ENCODE data around the gene SLC35A1.

Gene SLC35A1

DNA sequence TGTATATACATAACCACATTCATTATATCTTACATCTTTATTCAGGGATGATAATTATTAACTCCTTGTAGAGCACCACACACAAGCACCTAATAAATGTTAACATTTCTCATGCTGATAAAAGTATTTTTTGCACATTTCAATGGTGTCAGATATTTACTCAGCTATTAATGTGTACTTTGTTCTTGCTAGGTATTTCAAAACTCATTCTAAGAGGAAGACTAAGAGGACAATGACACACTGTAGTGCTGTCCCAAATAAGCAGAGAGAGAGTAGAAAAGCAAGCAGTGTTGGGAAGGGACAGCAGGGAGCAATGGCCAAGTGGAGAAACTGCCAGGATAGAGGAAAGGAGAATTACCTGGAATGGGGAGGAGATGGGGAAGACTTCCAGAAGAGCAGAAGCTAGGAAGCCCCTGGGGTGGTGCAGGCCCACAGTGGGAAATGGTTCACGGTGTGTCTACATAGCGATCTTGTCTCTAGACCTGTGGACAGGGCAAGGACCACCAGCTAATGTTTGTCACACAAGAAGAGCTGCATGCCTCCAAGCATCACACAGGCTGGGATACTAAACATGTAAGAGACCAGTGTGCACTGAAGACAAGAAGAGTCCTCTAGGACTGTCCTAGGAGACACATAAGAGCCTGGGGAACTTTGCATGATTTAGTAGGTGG, 61.7 kb downstream of the SLC35A1 start:
- no peak for DNase-seq

DNA sequence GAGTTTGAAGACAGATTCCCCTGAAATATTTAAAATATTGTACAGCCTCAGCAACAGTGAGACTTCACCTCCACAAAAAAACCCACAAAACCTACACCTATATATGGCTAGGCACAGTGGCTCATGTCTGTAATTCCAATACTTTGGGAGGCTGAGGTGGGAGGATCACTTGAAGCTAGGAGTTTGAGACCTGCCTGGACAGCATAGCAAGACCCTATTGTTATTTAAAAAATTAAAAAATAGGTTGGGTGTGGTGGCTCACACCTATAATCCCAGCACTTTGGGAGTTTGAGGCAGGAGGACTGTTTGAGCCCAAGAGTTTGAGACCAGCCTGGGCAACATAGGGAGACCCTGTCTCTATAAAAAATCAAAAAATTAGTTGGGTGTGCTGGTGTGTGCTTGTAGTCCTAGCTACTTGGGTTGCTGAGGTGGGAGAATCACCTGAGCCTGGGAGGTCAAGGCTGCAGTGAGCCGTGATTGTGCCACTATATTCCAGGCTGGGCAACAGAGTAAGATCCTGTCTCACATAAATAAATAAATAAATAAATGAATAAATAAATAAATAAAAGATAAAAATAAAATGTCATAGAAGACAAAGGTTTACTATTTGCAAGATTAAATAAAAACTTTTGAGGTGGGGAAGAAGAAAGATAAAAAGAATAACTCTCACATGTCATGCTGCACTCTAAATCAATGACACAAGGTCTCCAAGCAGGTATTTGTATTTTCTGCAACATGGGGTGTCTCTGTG, 65.9 kb downstream of the SLC35A1 start:
- no peak for DNase-seq

DNA sequence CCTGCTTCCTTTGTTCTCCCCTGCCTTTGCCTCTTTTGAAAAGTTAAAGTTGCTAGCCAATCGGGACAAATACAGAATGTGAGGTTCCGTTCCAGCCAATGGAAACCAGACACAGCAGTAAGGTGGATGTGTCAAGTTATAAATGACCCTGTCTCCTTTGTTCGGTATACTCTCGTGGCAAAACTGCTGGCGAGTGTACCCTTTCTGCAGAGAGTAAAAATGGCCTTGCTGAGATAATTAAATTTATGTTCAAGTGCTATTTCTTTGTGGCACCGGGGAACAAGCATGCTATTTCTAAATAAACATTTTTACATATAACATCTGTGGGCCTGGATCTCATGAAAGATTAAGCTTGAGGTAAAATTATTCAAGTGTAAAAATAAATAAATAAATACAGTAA, 66.8 kb downstream of the SLC35A1 start:
- no peak for DNase-seq

DNA sequence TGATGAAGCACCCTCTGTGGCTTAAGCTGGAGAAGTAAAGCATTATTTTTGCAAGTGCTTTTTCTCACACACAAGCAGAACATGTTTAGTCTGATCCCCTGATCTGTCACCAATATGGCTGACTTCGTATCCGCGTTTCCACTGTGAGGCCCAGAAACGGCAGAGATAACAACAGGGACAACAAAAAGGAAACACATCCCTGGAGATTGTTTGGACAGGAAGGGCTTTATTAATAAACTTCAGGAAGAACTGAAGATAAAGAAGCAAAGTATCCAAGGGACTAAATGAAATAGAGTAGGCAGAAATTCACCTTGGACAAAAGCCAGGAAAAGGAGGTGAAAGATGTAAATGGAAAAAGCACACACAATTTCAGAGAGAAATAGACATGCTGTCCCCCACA, 67.8 kb downstream of the SLC35A1 start:
- no peak for DNase-seq

DNA sequence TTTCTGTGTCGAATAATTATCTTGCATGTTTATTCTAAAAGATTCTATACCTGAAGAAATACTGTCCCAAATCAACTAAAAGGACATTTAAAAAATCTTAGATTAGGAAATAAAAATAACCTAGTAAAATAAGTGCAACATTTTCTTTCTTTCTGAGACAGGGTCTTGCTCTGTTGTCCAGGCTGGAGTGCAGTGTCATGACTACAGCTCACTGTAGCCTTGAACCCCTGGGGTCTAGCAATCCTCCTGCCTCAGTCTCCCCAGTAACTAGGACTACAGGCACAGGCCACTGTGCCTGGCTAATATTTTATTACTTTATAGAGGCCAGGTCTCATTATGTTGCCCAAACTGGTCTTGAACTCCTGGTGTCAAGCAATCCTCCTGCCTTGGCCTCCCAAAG, 68.3 kb downstream of the SLC35A1 start:
- DNase-seq, result no peak

DNA sequence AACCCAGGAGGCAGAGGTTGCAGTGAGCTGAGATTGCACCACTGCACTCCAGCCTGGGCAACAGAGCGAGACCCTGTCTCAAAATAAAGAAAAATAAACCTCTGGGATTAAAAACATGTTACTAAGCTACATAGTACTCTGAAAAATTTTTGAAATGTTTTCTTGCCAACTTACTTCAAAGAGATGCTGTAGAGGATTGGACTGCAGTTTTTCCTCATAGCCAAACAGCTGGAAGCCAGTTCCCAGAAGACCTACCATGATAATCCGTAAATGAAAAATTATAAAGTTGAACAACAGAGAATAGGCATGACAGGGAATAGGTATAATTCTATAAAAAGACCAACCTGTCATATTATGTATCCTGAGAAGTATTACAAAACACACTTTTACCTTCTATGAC, 69.0 kb downstream of the SLC35A1 start:
- DNase-seq, result no peak

DNA sequence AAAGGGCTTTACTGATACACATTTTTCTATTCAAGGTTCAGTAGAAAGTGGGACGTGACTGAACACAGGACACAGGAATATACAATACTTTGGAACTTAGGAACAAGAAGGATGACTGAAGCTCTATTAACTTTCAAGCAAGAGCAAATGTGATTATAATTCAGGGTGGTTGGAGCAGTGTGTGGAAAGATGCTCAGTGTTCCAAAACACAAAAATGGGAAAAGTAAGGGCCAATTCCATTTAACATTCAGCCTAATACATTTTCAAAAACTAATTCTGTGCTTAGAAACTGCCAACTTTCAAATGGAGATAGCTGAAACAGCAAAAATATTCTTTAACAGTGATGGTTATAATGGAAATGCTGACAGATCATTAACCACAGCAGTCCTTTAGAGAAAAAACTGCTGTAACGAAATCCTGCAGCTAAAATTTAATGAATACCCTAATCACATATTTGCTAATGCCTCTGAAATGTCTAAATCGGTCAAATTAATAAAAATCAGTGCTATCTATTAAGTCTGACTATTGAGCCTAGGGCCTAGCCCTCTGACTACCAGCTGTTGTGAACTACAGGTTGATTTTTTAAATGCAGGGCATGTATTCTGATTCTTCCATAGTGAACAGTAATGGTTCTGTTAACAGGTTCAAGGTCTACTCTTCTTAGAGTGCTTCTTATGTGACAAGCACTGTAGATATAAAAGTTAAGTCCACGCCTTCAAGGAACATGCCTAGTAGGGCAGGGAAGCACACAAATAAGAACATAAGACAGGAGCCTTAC, 71.1 kb downstream of the SLC35A1 start:
- DNase-seq, result no peak

DNA sequence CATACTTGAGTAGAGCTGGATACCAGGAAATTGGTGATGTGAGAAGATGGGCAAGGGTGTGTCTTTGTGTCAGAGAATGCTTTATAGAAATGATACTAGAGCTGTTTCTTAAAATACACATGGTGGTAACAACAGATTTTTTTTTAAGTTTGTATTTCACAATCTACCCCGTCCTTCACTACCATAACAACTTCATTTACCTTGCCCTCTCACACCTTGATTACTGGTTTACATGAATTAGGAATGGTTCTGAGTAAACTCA, 71.6 kb downstream of the SLC35A1 start:
- DNase-seq, result no peak

DNA sequence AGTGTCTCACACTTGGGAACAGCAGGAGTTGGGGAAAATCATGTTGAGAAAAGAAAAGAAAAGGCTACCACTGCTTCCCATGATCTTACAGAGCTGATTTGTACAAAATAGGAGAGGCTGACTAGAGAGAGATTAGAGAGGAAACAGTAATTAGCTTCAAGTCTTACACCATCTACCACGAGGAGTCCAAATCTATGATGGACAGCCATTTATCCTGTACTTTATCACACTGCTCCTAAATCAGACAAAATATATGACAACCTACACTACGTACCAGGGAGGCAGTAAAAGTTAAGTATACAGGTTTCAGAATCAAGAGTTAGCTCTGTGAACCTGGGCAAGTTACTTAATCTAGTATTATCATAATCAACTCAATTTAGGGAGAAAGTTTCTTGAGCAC, 79.0 kb downstream of the SLC35A1 start:
- DNase-seq, result no peak

DNA sequence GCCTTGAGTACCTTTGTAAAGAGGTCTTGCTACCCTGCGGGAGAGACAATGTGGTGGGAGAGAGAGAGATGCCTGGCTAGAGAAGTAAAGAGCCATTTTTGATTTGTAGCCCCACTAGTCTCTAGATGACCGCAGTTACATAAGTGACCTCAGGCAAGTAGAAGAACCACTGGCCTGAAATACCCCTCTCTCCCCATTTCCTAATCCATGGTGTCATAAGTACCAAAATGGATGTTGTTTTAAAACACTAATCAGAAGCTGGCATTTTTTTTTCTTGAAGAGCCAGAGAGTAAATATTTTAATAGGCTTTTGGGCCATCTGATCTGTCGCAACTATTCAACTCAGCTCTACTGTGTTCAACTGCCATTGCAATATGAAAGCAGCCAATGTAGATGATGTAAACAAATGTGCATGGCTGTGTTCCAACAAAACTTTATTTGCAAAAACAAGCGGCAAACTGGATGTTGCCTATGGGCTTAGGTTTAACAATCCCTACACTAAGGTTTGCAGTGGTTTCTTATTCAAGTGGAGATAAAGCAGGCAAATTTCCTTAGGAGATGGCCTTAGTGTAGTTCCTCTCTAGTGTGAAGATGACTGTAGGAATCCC, 80.5 kb downstream of the SLC35A1 start:
- no peak for DNase-seq

DNA sequence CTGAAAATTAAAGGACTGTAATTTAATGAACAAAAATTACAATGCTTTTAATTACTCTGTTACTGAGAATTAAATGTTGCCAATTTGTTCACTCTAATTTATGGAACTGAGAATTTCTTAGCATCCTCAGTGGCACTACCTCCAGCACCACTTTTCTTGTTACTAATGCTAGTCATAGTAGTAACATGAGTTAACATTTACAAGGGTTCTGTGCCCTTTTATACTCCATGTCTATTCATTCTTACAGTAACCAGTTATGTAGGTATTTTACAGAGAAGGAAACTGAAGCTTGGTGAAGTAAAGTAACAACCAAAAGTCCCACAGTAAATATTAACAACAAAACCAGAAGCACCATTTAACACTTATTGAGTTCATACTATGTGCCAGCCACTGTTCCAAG, 82.7 kb downstream of the SLC35A1 start:
- no peak for DNase-seq

DNA sequence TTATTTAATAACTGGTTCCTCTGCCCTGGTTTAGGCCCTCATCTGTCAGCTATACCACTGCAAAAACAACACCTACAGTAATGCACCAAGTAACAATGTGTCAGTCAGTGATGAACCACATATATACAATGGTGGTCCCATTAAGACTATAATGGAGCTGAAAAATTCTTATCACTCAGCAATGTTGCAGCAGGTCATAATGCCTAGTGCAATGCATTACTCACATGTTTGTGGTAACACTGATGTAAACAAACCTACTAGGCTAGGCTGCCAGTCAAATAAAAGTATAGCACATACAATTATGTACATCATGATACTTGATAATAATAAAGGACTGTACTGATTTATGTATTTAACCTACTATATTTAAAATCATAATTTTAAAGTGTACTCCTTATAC, 85.7 kb downstream of the SLC35A1 start:
- DNase-seq, result no peak

DNA sequence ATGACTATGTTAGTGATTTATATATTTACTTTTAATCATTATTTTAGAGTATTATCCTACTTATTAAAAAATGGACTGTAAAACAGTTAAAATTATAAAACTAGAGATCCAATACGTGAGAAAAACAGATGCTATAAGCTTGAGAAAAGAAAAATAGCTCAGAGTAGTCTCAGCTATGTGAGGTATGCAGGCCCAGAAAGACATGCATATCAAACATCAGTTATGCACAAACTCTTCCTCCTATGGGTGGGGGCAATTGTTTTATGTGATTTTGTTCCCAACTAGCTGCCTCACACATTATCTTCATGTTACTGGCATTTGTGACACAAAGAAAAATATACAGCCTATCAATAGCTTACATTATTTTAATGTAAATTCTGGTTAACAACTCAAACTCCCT, 88.2 kb downstream of the SLC35A1 start:
- DNase-seq, result no peak

Data from CD4-positive, alpha-beta T cell treated with Interleukin-12 subunit alpha and Interleukin-12 subunit beta, for 1 hour (primary cell).